ENCODE measurements around the gene CSAD.

CSAD gene

GRCh38 chr12:53170215-53170614 lies 10.5 kb downstream of the CSAD start:
- no peak for ATAC-seq
- TF ChIP-seq ESRRG (CRISPR knock-in tag; IDR thresholded peaks at IDR 0.05) (no peak), ZC3H10 (CRISPR knock-in tag; IDR thresholded peaks at IDR 0.05) (no peak), ZFP3 (CRISPR knock-in tag; IDR thresholded peaks at IDR 0.05) (no peak), OSR1 (CRISPR knock-in tag; IDR thresholded peaks at IDR 0.05) (no peak), GLIS3 (CRISPR knock-in tag; IDR thresholded peaks at IDR 0.05) (no peak), ZNF70 (CRISPR knock-in tag; IDR thresholded peaks at IDR 0.05) (no peak)

GRCh38 chr12:53169644-53170043 lies 11.1 kb downstream of the CSAD start:
- TF ChIP-seq TOX (CRISPR knock-in tag; IDR thresholded peaks at IDR 0.05; ENCODE audit: borderline replicate concordance), result no peak
- TF ChIP-seq ZNF8 (CRISPR knock-in tag; IDR thresholded peaks at IDR 0.05), result no peak
- no peak for TF ChIP-seq POU6F1 (CRISPR knock-in tag; IDR thresholded peaks at IDR 0.05; ENCODE audit: borderline replicate concordance, low read depth)
- no peak for TF ChIP-seq GLIS3 (CRISPR knock-in tag; IDR thresholded peaks at IDR 0.05)
- TF ChIP-seq CSRNP3 (CRISPR knock-in tag; IDR thresholded peaks at IDR 0.05), result no peak
- TF ChIP-seq TSHZ2 (CRISPR knock-in tag; IDR thresholded peaks at IDR 0.05), result no peak
- no peak for TF ChIP-seq ZFP30 (CRISPR knock-in tag; IDR thresholded peaks at IDR 0.05)
- TF ChIP-seq ZNF70 (CRISPR knock-in tag; IDR thresholded peaks at IDR 0.05), result no peak
- no peak for TF ChIP-seq ZFP3 (CRISPR knock-in tag; IDR thresholded peaks at IDR 0.05)
- TF ChIP-seq RARB (CRISPR knock-in tag; IDR thresholded peaks at IDR 0.05), result no peak
- no peak for TF ChIP-seq TCF4 (CRISPR knock-in tag; IDR thresholded peaks at IDR 0.05; ENCODE audit: borderline replicate concordance)
- no peak for TF ChIP-seq ISL1 (CRISPR knock-in tag; IDR thresholded peaks at IDR 0.05)
- TF ChIP-seq CREB5 (CRISPR knock-in tag; IDR thresholded peaks at IDR 0.05; ENCODE audit: low read depth), result no peak
- no peak for TF ChIP-seq PATZ1 (CRISPR knock-in tag; IDR thresholded peaks at IDR 0.05; ENCODE audit: borderline replicate concordance)
- TF ChIP-seq OSR1 (CRISPR knock-in tag; IDR thresholded peaks at IDR 0.05), result no peak
- TF ChIP-seq SNAI2 (CRISPR knock-in tag; IDR thresholded peaks at IDR 0.05), result no peak
- TF ChIP-seq ZNF565 (CRISPR knock-in tag; conservative IDR thresholded peaks at IDR 0.05; ENCODE audit: low read depth), result no peak
- TF ChIP-seq CSDC2 (CRISPR knock-in tag; IDR thresholded peaks at IDR 0.05), result no peak
- no peak for ATAC-seq

GRCh38 chr12:53166837-53167236 lies 13.9 kb downstream of the CSAD start:
- ATAC-seq, result no peak
- TF ChIP-seq POU6F1 (CRISPR knock-in tag; IDR thresholded peaks at IDR 0.05; ENCODE audit: borderline replicate concordance, low read depth), result no peak
- TF ChIP-seq OSR1 (CRISPR knock-in tag; IDR thresholded peaks at IDR 0.05), result no peak
- TF ChIP-seq CSDC2 (CRISPR knock-in tag; IDR thresholded peaks at IDR 0.05), result no peak
- TF ChIP-seq SNAI2 (CRISPR knock-in tag; IDR thresholded peaks at IDR 0.05), result no peak
- no peak for TF ChIP-seq CSRNP3 (CRISPR knock-in tag; IDR thresholded peaks at IDR 0.05)
- no peak for TF ChIP-seq PPARA (CRISPR knock-in tag; IDR thresholded peaks at IDR 0.05; ENCODE audit: borderline replicate concordance)
- TF ChIP-seq ZFP3 (CRISPR knock-in tag; IDR thresholded peaks at IDR 0.05), result no peak
- no peak for TF ChIP-seq CREB5 (CRISPR knock-in tag; IDR thresholded peaks at IDR 0.05; ENCODE audit: low read depth)
- TF ChIP-seq TSHZ2 (CRISPR knock-in tag; IDR thresholded peaks at IDR 0.05), result no peak

Data from SK-N-SH treated with all-trans-retinoic acid at 6 μM for 48 hours (cell line).